Stimulated activated CD8-positive, alpha-beta memory T cell treated with anti-CD3 and anti-CD28 coated beads, Interleukin-7, amount 100 ng/mL, for 1 hour (primary cell): ENCODE results near the gene RAB27B.
"Not testable (repeated sequence)": the region's sequence is repeated elsewhere in the genome, so short reads cannot be mapped to it uniquely, and the experiment has no call there.

Experiments used
- DNase-seq, 2 donors: peaks; one replicate each; pipeline ENCODE4 v3.0.0-alpha.2; 2020; ENCODE audit warnings: low read depth in 2 of 2

Gene RAB27B

DNA sequence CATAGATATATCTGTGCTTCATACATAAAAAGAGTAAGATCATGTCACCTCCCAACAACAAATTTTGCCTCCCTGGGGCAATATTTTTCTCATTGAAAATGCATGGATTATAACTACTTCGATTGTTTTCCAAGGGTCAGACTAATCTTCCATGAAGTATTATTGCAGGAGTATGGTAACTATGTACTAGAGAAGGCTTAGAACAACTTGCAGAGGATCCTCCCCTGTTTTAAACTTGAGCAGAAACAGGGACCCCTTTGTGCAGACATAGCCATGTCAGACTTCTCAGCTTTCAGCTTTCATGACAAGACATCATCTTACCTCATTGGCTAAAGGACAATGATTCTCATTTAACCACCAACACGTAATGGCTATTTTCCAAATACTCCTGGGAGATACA lies 13.2 kb upstream of the RAB27B start:
- no peak for DNase-seq

DNA sequence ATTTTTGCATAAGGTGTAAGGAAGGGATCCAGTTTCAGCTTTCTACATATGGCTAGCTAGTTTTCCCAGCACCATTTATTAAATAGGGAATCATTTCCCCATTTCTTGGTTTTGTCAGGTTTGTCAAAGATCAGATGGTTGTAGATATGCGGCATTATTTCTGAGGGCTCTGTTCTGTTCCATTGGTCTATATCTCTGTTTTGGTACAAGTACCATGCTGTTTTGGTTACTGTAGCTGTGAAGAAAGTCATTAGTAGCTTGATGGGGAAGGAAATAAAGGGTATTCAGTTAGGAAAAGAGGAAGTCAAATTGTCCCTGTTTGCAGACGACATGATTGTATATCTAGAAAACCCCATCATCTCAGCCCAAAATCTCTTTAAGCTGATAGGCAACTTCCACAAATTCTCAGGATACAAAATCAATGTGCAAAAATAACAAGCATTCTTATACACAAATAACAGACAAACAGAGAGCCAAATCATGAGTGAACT lies 7.4 kb upstream of the RAB27B start:
- not testable (repeated sequence) for DNase-seq

DNA sequence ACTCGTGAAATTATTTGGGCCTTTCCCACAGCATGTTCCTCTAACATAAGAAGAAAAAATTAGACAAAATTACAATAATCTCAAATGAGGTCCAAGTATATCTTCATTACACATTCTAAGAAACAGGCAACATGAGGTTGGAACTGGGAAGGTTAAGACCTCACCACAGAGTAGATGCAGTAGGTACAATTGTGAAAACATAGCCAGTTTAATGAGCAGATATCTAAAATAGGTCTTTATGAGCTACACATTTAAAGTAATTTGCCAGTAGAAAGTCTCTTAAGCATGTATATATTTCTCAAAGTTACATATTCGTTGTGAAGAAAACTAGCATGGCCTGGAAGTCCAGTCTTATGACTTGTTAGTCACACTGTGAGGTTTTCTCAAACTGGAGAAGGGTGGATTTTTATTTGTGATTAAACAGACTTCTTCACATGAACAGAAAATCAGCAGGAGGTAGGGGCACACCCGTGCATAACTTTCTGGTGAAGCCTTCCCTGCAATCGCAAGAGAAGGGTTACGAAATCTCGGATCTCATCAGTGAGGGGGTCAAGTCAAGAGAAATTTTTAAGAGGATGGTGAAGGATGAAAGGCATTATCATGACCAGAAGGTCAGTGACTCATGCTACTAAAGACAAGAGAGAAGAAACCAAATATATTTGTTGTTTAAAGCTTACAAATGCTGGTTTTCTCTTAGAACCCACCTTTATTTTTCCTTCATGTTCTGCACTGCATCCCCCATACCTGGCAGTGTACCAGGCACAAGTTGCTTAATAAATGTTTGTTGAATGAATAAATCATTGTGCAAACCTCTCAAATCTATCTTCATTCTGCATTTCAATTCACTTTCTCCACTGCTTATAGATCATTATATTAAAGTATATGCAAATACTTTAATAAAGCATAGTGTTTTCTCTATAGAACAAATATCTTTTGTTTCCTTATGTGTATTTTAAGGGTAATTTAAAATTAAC lies 5.1 kb upstream of the RAB27B start:
- DNase-seq: no peak

DNA sequence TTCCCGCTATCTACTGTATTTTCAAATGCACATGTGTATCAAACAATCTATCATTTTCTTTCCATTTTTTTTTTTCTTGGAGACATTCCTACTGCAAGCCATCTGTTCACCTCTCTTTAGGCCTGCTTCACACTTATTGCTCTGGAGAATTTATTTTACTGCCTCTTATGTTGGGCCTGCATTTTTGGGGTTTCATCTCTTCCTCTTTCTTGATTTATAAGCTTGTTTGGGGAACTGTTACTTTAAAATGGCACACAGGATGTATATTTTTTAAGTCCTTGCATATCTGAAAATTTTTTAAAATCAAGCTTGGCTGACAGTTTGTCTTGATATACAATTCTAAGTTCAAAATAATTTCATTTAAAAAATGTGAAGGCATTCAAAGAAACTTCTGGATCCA lies 3.5 kb upstream of the RAB27B start:
- no peak for DNase-seq

DNA sequence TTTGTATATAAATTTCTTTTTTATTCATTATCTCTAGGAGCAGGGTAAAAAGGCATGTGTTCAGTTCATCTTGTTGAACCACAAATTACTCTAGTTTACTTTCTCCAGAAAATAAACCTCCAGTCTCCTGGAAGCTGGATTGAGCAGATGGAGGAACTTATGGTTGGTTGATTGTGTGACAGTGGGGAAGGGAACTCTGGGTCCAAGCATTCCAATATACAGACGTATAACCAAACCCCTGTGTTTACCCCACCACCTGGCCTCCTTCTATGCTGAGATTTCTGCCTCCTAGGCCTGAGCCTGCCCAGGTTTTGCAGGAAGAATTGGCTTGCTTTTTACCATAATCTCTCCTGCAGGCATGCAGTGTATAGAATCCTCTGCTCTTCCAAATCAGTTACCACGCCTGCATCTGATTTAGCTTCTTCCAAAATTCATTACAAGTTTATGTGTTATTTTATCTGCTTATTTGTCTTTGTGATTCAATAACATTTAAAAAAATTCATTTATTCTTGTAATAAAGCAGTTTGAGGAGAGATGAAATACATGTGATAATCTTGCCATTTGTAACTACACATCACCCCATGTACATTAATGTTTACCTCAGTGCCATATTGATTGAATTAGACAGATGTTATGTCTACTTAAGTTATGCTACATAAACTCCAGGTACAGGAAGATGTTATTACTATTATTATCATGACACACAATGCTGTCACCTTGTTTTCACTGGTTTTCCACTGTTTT lies 2.5 kb upstream of the RAB27B start:
- no peak for DNase-seq

DNA sequence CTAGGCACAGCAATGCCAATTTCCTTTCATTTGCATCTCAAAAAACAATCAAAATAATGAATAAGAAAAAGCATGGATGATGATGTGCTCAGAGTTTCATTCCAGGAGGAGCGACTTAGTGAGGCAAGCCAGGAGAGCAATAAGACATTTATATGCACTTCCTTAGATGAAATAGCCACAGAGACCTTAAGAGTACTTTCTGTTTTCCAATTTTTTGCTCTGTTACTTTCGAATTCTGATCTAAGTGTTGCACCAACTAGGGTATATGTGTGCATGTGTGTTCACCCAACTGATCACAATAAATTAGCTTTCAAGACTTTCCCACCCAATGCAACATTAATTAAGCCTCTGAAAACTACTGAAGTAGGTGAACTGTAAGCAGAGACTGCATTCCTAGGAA lies 709 bp downstream of the RAB27B start:
- DNase-seq: no peak

DNA sequence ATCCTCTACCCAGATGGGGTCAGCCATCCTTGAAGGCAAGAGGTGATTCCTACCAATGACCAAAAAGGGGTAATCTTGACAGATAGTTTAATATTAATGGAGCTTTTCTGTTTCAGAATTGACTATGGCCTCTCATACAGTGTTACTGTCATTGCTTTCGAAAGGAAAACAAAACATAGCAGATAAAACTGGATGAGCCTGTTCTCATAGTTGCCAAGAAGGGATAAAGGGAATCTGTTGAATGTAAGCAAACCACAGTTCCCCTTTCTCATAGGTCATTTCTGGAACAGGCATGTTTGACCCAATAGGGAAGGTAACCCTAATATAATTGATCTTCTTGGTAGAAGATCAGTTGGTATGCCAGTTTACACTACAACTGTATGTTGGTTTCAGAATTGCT lies 1.6 kb downstream of the RAB27B start:
- no peak for DNase-seq

DNA sequence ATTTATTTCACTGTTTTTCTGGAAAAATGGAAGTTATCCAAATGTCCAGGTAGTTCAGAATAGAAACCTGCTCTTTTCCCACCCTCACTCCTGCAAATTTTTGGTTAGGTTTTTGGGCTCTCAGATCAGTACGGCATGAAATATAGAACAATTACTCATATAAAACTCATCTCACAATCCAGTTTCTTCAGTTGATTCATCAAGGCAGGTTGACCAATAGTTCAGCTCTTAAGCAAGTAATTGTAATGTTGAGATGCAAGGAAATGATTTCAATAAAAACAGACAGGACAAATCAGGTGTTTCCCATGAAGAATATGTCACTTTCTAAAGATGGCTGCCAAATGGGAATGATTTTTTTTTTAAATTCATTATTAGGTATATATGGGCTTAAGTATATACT lies 2.0 kb downstream of the RAB27B start:
- DNase-seq: no peak

DNA sequence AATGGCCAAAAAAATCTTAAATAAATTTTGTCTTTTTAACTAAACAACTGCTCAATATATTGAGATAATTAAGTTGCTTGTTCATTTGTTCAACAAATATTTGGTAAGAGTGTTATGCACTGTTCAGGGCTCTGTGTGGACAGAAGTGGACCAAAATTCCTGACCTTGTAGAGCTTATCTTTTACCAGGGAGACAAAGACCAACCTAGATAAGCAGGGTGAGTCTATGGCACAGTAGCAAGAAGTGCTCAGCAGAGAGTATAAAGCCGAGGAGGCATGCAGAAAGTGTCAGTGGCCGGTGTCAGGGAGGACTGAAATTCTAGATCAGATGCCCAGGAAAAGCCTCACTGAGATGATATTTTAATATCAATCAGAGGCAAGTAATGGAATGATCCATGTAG lies 2.6 kb downstream of the RAB27B start:
- no peak for DNase-seq

DNA sequence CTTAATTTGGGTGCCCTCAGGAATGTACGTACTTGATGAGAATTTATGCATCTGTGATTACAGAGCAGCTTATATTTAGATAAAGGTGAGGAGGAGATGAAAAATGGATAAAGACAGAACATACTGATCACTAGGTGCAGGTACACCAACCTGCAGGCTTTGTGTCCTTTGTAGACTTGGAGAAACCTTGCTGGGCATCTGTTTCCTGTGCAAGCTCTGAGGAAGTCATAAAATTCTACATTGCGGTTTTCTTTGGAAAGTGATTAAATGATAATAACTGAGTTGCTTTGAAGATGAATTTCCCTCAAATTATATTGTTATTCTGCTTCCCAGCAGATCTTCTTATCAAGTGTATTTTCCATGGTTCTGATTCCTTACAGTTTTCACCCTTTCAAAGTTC lies 7.7 kb downstream of the RAB27B start:
- no peak for DNase-seq

DNA sequence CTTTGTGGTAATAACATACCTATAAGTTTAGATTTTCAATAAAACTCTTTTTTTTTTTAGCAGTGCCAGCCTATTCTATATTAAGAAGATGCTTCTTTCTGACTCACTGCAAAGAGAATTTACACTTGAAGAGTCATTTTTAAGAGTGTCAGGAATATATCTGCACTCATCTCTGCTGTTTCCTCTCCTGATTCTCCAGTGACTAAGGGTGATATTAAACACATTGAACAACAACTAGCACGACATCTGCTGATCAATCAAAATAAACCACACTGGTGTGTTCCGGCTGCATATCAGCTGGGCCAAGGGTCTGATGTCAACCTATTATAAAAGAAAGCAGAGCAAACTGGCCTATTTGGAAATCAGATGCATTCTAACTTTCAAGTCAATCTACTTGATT lies 15.0 kb downstream of the RAB27B start:
- no peak for DNase-seq

DNA sequence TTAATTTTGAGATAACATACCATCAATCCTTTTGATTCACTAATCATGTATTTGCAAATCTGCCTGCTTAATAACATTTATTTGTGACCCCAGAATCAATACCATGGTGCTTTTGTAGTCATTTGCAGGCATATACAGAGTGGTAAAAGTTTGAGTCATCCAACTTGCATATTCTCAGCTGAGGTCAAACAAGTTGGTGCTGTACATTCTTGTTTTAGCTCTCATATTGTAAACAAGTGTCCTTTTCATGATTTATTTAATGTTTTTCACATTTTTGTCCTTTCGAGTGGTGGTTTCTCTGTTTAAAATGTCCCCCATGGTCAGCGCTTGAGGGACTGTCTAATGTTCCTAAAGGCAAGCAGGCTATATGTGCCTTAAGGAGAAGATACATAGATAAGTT lies 17.5 kb downstream of the RAB27B start:
- DNase-seq: no peak

DNA sequence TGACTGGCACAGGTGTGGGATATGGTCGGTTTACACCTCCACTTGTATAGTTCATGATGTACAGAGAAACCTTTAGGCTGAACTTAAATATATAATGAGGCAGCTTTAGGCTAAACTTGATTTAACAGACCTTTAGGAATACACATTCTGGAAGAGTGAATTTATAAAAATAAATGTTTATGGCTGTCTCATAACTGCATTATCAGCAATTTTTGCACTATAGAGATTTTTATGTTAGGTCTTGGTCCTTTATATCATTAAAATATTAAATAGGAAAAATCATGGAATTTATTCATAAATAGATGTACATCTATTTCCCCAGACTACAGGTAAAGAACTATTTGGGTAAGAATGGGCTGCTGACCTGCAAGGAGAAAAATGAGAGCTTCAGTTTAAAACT lies 19.8 kb downstream of the RAB27B start:
- no peak for DNase-seq

DNA sequence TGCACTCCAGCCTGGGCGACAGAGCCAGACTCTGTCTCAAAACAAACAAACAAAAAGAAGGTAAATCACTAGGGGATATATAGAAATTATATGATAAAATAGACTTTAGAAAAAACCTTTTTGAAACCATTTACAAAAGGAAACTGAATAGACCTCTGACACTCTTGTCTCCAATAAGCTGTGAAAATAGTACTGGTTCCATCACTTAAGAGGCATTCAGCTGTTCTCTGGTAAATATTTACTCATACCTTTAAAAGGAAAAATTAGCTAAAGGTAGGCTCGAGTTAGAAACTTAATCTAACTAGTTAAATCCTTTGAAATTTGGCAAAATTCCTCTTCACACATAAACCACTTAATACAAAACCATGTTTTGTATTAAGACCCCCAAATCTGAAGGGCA lies 21.4 kb downstream of the RAB27B start:
- DNase-seq: no peak

DNA sequence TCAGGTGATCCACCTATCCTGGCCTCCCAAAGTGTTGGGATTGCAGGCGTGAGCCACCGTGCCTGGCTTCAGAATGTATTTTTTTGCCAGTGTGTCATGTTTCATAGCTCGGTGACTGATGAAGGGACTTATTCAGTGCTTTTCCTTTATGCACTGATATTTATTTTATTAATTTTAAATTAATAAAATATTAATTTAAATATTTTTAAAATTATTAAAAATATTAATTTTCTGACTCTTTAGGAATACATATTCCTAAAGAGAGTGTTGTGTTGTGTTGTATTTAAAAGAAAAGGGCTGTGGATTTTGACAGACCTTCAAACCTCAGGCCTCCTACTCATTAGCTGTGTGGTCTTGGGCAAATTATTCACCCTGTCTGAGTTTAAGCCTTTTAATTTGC lies 22.3 kb downstream of the RAB27B start:
- no peak for DNase-seq

DNA sequence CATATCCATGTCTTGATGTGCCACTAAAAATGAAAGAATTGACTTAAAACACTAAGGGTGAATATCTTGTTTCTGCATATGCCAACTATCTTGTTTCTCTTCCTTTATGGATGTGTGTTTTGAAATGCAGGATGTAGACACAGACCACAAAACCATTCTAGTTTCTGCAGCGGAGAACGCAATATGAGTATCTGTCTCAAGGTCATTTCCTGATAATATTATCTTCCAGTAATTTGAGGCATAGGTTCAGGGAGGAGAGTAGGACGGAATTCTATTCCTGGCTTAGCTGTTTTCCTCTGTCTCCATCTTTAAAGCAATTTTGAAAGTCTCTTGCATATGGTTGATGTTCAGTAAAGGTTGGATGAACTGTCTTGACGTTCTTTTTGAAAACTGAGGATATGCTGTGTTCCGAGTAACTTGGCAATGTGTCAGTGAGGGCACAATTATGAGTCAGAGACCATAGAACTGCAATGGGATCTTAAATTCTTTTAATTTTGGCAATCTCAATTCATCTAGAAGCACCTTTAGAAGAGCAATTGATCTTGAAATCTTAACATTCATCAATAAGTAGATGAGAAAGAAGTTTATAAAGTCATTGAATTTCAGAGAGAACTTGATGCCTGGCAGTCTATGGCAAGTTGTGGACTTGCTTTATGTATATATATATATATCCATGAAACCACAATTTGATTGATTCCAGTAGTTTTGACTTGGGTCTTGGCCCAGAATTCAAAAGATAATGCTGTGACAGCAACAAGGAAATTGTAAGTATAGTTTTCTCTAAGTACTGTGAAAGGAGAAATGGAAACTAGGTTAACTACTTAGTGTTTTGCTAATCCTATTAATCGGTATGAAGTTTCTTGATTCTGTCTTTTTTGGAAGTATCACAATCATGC lies 24.8 kb downstream of the RAB27B start:
- DNase-seq: no peak

DNA sequence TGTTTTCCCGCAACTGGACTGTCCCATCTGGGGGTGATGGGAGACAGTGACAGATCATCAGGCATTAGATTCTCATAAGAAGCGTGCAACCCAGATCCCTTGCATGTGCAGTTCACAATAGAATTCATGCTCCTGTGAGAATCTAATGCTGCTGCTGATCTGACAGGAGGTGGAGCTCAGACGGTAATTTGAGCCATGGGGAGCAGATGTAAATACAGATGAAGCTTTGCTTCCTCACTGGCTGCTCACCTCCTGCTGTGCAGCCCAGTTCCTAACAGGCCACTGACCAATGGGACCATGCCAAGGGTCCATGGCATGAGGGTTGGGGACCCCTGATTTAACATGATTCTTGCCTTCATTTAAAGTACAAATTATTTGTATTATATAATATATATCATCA lies 26.8 kb downstream of the RAB27B start:
- DNase-seq: not testable (repeated sequence)

DNA sequence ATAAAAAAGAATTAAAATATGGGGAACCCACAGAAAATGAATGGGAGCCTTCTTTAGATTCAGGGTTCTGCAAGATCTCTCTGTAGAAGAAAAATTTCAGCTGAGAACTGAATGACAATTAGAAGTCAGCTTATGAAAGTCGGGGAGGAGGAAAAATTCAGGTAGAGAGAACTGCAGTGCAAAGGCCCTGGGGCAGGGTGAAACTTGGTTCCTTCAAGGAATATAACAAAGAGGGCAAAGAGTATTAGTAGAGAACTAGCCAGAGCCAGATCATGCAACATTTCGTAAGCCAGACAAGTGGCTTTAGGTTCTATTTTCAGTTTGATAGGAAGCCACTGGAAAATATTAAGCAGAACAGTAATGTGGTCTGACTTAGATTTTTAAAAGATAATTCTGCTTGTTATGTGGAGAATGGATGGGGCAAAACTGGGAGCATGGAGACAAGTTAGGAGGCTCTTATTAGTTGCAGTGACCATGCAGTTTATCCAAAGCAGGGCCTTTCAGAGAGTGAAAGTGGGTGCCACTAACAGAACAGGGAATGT lies 27.9 kb downstream of the RAB27B start:
- DNase-seq: no peak

DNA sequence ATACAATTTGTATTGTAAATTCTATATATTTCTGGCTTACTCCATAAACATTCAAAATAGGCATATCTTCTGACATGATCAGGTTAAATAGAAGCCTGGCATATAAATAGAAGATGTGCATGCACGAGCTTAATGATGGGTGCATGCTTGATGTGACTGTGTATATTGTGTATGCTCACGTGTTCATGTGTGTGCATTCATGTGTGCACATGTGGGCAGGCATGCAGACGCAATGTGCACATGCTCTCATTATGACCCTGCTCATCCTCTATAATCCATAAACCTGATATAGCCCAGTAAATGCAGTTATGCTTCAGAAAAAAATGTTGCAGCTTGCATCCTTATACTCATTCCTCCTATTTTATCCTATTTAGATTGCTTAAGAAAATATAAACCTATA lies 29.2 kb downstream of the RAB27B start:
- DNase-seq: no peak

DNA sequence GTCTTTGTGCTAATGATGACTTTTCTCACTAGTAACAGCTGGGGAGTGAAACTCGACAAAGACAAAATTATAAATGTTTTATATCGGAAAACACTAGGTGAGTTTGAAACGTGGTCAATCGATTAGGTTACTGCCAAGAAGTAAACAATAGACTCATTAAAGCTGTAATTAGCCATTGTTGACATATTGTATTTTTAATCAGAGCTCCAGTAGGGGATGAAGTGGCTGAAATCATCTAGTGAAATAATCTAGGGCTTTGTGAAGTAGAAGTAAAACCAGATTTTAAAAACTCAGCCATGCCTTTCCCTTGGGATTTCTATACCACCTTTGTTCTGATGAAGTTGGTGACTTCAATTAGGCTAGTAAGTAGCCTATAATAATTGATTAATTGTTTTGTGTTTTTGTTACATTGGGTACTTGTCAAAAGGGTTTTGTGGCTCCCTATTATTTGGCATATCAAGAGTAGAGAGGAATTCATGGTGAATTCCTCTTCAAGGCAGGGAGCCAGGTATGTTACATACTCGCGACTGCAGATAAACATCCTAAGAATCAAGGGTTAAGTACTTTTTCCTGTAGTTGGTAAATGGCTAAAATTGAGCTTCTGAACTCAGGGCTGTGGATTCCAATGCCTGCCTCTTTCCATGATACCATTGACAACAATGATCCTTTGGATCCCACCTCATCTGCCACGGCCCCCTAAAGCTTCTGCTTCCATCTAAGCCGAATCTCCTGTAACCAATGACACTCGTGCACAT lies 31.6 kb downstream of the RAB27B start:
- DNase-seq: no peak

DNA sequence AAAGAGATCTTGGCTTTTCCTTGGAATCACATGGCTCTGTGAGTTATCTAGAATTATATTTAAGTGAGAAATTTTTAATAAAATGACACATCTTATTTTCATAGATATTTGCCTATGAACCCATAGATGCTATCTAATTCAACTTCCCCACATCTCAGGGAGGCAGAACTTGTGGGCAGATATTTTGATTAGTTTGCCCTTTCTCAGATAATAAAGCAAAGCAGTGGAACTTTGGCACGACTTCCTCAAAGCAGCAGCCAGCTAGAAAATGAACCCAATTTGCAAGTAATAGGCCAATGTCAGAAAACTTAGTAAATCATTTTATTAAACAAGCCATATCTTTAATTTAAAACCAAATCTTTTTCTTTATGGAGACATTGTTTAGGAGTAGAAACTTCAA lies 32.7 kb downstream of the RAB27B start:
- no peak for DNase-seq
